ENCODE data around the gene MFAP5.
A peak's percentile ranks its signal among the peaks of the same experiment; 100 is the strongest.
"Not testable (repeated sequence)": the region's sequence is repeated elsewhere in the genome, so short reads cannot be mapped to it uniquely, and the experiment has no call there.

MFAP5 gene

DNA sequence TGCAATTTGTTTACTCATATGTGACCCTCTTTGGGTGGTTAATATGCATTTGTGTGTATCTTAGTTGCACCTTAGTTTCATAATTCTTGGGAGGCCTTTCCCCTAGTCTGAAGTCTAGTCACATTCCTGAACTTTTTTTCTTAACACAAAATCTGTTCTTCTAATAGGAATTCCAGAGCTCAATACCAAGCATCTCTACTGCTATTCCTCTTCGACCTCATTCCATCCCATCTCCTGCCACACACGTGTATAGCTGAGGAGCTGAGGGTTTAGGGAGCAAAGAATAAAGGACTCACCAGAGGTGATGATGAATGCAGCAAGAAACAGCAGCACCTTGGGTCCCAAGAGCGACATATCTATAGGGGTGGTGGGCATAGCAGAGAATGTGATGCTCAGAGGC, 875 bp downstream of the MFAP5 start:
- Mint-ChIP-seq H3K9me3 (no peaks in the 10 kb centered on the region), H3K4me3 (no peak overlapping the region), H3K27ac (no peak overlapping the region), H3K4me1 (ENCODE audit: low read depth in 2 of 2) (no peaks in the 10 kb centered on the region), H3K36me3 (ENCODE audit: insufficient read depth) (no peaks in the 10 kb centered on the region), H3K27me3 (peaks cover 0 to 12% of the 10 kb centered on the region in 2 donors)
- DNase-seq (no peak), ATAC-seq (replicated peaks) (no peak)

DNA sequence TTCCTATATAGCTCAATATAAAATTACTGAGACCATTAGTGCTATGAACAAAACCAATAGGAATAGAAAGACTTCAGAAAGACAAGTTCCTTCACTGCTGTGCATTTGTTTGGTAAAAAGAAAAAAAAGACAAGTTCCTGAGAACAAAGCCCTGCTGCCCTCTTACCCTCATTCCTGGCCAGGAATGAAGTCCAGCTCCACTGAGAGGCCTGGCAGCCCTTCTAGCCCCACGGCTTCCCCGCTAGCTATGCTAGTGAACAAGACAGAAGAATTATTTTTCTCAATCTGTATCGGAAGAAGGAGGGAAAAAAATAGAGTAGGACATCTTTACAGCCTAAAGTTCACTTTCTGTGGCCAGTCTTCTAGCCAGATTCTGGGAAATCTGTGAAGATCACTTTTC, 1.6 kb downstream of the MFAP5 start:
- Mint-ChIP-seq H3K4me3 (no peak overlapping the region), H3K9me3 (no peaks in the 10 kb centered on the region), H3K36me3 (ENCODE audit: insufficient read depth) (no peaks in the 10 kb centered on the region), H3K4me1 (ENCODE audit: low read depth in 2 of 2) (no peaks in the 10 kb centered on the region), H3K27me3 (peaks cover 0 to 12% of the 10 kb centered on the region in 2 donors), H3K27ac (no peak overlapping the region)
- ATAC-seq (replicated peaks) = no peak
- no peak for DNase-seq

DNA sequence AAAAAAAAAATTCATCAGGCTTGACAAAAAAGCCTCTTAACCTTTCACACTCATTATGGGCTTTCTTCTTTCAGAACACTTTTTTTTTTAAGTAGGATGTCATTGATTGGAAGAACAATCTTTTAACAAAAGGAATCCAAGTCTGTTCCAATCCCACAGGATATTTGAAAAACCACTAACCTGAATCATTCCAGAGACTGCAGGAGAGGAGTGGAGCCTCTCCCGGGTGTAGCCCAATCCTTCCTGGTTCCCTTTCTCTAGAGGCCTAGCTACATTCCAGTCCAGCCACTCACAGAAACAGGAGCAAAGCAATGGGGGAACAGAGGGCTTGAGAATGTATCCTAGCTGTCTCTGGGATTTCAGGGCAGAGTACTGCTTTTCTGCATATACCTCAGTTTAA, 4.3 kb downstream of the MFAP5 start:
- H3K36me3 Mint-ChIP-seq (ENCODE audit: insufficient read depth) = no peaks in the 10 kb centered on the region
- H3K4me1 Mint-ChIP-seq (ENCODE audit: low read depth in 2 of 2) = no peaks in the 10 kb centered on the region
- no peak for DNase-seq
- no peak overlapping the region for H3K27ac Mint-ChIP-seq
- H3K9me3 Mint-ChIP-seq = no peaks in the 10 kb centered on the region
- H3K4me3 Mint-ChIP-seq = no peak overlapping the region
- ATAC-seq (replicated peaks) = no peak
- H3K27me3 Mint-ChIP-seq = peaks cover 0 to 6% of the 10 kb centered on the region in 2 donors

DNA sequence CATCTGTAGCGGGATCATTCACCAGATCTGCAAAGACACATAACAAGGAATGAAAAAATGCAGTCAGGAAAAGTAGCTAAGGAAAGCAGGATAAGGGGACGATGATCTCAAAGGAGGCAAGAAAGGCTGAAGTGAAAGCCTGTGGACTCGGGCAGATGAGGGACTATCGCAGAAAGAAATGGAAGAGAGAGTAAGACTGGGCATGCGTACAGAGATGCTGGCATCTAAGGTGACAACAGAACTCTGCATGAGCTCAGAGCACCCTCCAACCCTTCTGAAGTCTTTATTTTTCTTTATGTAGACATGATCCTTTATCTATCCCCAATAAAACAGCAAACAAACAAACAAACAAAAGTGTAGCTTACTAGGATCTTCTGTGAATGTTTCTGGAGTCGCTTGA, 7.2 kb downstream of the MFAP5 start:
- no peaks in the 10 kb centered on the region for H3K9me3 Mint-ChIP-seq
- H3K4me1 Mint-ChIP-seq (ENCODE audit: low read depth in 2 of 2) = no peaks in the 10 kb centered on the region
- H3K27me3 Mint-ChIP-seq = peaks cover 0 to 6% of the 10 kb centered on the region in 2 donors
- ATAC-seq (replicated peaks) (no peak), DNase-seq (no peak)
- H3K36me3 Mint-ChIP-seq (ENCODE audit: insufficient read depth) = no peaks in the 10 kb centered on the region
- H3K27ac Mint-ChIP-seq = no peak overlapping the region
- H3K4me3 Mint-ChIP-seq = no peak overlapping the region

DNA sequence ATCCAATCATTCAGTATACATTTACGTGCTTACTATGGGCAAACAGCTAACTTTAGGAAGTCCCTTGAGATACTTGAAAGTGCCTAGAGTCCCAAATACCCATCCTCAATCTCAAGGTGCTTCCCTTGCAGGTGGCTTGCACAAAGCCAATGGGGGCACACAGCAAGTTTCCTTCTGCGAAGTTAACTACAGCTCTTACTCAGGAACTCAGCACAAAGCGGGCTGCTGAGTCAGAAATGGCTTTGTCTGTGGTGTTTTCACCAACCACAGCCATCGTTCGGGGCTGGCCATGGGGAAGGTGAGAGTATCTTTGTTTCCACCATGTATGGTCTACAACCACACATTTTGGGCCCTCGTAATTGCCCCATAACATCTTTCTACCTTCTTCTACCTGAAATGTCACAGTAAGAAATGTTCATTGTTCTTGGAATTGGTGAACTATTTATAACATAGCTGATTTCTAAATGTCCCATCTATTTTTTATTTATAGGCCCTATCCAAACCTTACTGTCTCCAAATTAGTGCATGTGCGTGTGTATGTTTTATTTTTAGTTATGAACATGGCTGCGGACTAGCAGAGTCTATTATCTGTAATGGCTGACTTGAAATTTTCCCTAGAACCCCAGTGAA, 13.9 kb downstream of the MFAP5 start:
- Mint-ChIP-seq H3K4me1 (ENCODE audit: low read depth in 2 of 2) (peaks cover 32 to 47% of the 10 kb centered on the region in 2 donors), H3K4me3 (peak overlapping the region in 1 of 2 donors; percentile 25)
- peak; percentile 47 for ATAC-seq (replicated peaks)

DNA sequence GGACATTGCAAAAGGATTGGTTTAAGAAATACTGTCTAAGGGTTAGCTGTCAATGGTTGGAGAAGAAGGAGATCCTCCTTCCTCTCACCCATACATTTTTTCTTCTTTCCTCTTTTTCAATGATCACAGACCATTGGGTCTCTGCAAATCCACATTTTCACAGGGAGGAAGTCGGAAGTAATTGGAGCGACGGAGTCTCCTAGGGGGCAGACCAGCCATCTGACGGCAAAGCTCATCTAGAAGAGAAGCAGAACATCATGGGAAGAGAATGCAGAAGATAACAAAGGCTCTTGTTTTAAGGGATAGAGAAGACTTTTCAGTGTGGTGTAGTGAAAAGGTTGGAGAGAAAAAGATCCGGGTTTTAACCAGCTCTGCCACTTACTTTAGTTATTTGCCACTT, 14.7 kb downstream of the MFAP5 start:
- no peak overlapping the region for H3K4me3 Mint-ChIP-seq
- no peak for ATAC-seq (replicated peaks)
- peaks cover 32 to 50% of the 10 kb centered on the region in 2 donors for H3K4me1 Mint-ChIP-seq (ENCODE audit: low read depth in 2 of 2)
- no peak overlapping the region for H3K27ac Mint-ChIP-seq
- H3K9me3 Mint-ChIP-seq = no peaks in the 10 kb centered on the region
- DNase-seq = no peak
- no peaks in the 10 kb centered on the region for H3K27me3 Mint-ChIP-seq
- peaks cover 4% of the 10 kb centered on the region for H3K36me3 Mint-ChIP-seq (ENCODE audit: insufficient read depth)

More for the DNA sequence above, 13.9 kb downstream of the MFAP5 start:
- peaks cover 4% of the 10 kb centered on the region for H3K36me3 Mint-ChIP-seq (ENCODE audit: insufficient read depth)
- peak overlapping the region in 1 of 2 donors; percentile 3 for H3K27ac Mint-ChIP-seq
- peak in 2 of 3 experiments; percentile 31 for DNase-seq
- H3K9me3 Mint-ChIP-seq = no peaks in the 10 kb centered on the region
- H3K27me3 Mint-ChIP-seq = no peaks in the 10 kb centered on the region

DNA sequence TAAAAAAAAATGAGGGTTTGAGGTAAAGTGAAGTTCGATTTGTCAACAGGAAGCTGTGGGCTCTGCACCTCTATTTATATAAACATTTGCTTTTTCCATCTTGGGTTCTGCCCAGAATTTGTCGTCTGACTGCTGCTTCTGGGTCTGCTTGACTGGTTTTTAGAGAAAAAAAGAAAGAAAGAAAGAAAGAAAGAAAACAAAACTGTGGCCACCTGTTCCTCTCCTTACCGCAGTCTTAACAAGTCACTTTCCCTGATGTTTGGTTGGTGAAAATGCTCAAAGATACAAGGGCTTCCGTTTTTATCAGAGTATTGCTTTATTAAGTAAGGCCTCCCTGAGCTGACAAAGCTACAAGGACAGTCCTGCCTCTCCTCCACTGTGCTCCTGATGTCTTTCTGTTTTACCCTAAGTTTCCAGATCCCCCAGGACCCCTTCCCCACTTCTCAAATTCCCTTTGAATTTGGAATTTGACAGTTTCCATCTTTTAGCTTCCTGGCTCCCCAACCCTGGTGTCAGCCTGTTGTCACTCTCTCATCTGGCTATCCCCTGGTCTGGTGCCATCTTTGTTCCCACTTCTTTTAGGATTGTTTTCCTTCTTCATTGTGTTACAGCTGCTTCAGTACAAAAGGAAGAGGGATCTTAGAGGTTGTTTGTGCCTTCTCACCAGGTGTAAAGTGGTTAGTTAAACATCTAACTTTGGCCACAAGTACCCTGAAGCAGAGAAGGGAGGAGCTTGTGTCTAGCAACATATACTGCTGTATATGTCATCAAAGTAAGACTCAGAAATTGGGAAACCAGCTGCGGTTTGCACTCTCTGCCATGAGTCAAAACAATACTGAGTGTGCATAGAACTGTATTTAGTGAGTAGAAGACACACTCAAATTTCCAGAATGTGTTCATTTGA, 18.0 kb downstream of the MFAP5 start:
- H3K36me3 Mint-ChIP-seq (ENCODE audit: insufficient read depth) = peaks cover 4% of the 10 kb centered on the region
- DNase-seq (peak; percentile 17 to 38 (median 23)), ATAC-seq (replicated peaks) (peak; percentile 86)
- peaks cover 32 to 43% of the 10 kb centered on the region in 2 donors for H3K4me1 Mint-ChIP-seq (ENCODE audit: low read depth in 2 of 2)
- H3K9me3 Mint-ChIP-seq = no peaks in the 10 kb centered on the region
- H3K4me3 Mint-ChIP-seq = peak overlapping the region; percentile 78 to 79
- H3K27ac Mint-ChIP-seq = peak overlapping the region; percentile 93 to 95
- H3K27me3 Mint-ChIP-seq = no peaks in the 10 kb centered on the region

DNA sequence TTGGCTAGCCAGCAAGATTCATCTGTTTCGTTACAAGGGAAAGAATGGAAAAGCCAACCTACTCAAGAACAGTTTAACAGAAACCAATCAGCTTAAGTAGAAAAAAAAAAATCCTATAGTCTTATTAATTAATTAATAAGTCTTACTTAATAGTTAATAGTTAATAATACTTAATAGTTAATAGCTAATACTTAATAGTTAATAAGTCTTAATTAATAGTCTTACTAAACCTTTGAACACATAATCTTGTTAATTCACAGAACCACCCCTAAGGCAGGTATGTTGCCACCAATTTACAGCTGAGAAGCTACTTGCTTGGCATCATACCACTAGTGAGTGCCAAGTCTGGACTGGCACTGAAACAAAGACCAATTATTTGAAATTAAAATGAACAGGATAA, 19.9 kb downstream of the MFAP5 start:
- Mint-ChIP-seq H3K4me3 (no peak overlapping the region), H3K4me1 (ENCODE audit: low read depth in 2 of 2) (peaks cover 23 to 28% of the 10 kb centered on the region in 2 donors), H3K27ac (no peak overlapping the region), H3K36me3 (ENCODE audit: insufficient read depth) (peaks cover 4% of the 10 kb centered on the region), H3K9me3 (no peaks in the 10 kb centered on the region), H3K27me3 (no peaks in the 10 kb centered on the region)
- no peak for DNase-seq
- ATAC-seq (replicated peaks) = no peak

DNA sequence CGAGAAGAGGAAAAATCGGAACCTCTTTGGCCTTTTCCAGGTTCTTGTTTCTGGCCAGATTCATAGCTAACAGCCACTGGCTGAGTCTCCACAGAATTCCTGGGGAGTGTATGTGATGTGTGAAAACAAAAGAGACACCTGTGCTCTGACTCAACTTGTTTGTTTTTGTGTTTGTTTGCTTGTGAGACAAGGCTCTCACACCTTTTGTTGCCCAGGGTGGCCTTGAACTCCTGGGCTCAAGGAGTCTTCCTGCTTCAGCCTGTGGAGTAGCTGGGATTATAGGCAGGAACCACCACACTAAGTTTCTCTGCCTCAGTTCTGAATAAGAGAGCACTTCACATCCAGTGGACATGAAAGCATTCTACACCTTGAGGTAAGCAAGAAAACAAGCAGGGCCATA, 22.7 kb downstream of the MFAP5 start:
- no peaks in the 10 kb centered on the region for H3K9me3 Mint-ChIP-seq
- H3K27ac Mint-ChIP-seq = peak overlapping the region; percentile 64 to 66
- H3K4me3 Mint-ChIP-seq = no peak overlapping the region
- H3K36me3 Mint-ChIP-seq (ENCODE audit: insufficient read depth) = peaks cover under 1% of the 10 kb centered on the region
- ATAC-seq (replicated peaks) = no peak
- no peak for DNase-seq
- H3K4me1 Mint-ChIP-seq (ENCODE audit: low read depth in 2 of 2) = peaks cover 17 to 20% of the 10 kb centered on the region in 2 donors
- no peaks in the 10 kb centered on the region for H3K27me3 Mint-ChIP-seq

DNA sequence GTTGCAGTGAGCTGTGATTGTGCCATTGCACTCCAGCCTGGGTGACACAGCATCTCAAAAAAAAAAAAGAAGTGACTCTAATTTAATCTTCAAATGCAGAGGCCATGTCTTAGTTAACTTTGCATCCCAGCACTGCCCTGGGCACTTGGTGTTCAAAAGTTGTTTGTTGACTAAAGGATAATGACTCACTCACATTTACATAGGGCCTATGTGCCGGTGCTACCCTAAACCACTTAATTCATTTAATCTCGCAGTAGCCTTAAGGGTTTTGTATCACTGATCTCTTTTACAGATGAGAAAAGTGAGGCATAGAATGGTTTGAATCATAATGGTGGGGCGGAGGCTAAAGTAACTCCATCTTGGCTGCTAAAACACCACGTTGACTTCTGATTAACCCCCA, 23.7 kb downstream of the MFAP5 start:
- peaks cover 7 to 10% of the 10 kb centered on the region in 2 donors for H3K4me1 Mint-ChIP-seq (ENCODE audit: low read depth in 2 of 2)
- no peak for ATAC-seq (replicated peaks)
- H3K27ac Mint-ChIP-seq = no peak overlapping the region

DNA sequence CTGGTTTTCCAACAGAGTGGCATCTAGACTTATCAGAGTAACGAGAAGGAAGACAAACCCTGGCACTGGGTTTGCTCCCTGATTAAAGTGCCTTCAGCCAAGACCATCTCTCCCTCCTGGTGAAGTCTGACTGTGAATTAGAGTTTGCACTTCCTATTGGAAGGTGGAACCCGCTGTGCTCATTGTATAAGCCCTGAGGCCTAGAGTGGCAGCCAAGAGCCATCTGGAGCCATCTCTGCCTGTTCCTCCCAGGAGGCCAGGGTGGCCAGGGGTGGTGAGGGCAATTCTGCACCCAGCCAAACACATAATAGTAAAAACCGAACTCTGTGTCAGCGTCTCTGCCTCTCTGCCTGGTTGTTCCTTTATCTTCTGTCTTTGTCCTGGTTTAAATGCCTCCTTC, 25.0 kb downstream of the MFAP5 start:
- no peaks in the 10 kb centered on the region for H3K27me3 Mint-ChIP-seq
- peaks cover 4 to 5% of the 10 kb centered on the region in 2 donors for H3K4me1 Mint-ChIP-seq (ENCODE audit: low read depth in 2 of 2)
- peak overlapping the region in 1 of 2 donors; percentile 70 for H3K27ac Mint-ChIP-seq
- H3K4me3 Mint-ChIP-seq = no peak overlapping the region
- ATAC-seq (replicated peaks) = no peak
- H3K9me3 Mint-ChIP-seq = no peaks in the 10 kb centered on the region
- H3K36me3 Mint-ChIP-seq (ENCODE audit: insufficient read depth) = no peaks in the 10 kb centered on the region
- no peak for DNase-seq

More for the DNA sequence above, 23.7 kb downstream of the MFAP5 start:
- Mint-ChIP-seq H3K36me3 (ENCODE audit: insufficient read depth) (no peaks in the 10 kb centered on the region), H3K4me3 (no peak overlapping the region), H3K27me3 (no peaks in the 10 kb centered on the region), H3K9me3 (no peaks in the 10 kb centered on the region)
- no peak for DNase-seq

DNA sequence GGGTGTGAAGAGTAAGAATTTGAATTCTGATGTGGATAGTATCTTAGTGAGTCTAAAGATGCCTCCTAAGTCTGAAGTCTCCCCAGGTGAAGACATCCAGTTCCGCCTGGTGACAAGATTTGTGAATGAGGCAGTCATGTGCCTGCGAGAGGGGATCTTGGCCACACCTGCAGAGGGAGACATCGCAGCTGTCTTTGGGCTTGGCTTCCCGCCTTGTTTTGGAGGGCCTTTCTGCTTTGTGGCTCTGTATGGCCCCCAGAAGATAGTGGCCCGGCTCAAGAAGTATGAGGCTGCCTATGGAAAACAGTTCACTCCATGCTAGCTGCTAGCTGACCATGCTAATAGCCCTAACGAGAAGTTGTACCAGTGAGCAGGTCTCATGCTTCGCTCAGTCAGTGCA, 25.4 kb downstream of the MFAP5 start:
- no peaks in the 10 kb centered on the region for H3K36me3 Mint-ChIP-seq (ENCODE audit: insufficient read depth)
- no peak for DNase-seq
- peaks cover 4 to 5% of the 10 kb centered on the region in 2 donors for H3K4me1 Mint-ChIP-seq (ENCODE audit: low read depth in 2 of 2)
- H3K27ac Mint-ChIP-seq = no peak overlapping the region
- H3K27me3 Mint-ChIP-seq = no peaks in the 10 kb centered on the region
- no peaks in the 10 kb centered on the region for H3K9me3 Mint-ChIP-seq
- H3K4me3 Mint-ChIP-seq = no peak overlapping the region
- ATAC-seq (replicated peaks) = no peak

DNA sequence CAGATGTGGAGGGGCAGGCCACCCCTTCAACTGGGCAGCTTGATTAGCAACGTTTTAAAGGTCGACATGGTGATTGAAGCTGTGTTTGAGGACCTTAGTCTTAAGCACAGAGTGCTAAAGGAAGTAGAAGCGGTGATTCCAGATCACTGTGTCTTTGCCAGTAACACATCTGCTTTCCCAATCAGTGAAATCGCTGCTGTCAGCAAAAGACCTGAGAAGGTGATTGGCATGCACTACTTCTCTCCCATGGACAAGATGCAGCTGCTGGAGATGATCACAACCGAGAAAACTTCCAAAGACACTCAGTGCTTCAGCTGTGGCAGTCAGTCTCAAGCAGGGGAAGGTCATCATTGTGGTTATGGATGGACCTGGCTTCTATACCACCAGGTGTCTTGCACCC, 26.0 kb downstream of the MFAP5 start:
- Mint-ChIP-seq H3K4me1 (ENCODE audit: low read depth in 2 of 2) (peaks cover 4 to 5% of the 10 kb centered on the region in 2 donors), H3K27ac (no peak overlapping the region)

DNA sequence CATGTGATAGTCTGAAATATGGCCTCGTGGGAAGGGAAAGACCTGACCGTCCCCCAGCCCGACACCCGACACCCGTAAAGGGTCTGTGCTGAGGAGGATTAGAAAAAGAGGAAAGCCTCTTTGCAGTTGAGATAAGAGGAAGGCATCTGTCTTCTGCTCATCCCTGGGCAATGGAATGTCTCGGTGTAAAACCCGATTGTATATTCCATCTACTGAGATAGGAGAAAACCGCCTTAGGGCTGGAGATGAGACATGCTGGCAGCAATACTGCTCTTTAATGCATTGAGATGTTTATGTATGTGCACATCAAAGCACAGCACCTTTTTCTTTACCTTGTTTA, 26.6 kb downstream of the MFAP5 start:
- not testable (repeated sequence) for ATAC-seq (replicated peaks)

More for the DNA sequence above, 26.0 kb downstream of the MFAP5 start:
- no peaks in the 10 kb centered on the region for H3K27me3 Mint-ChIP-seq
- no peaks in the 10 kb centered on the region for H3K36me3 Mint-ChIP-seq (ENCODE audit: insufficient read depth)
- DNase-seq = no peak
- no peak overlapping the region for H3K4me3 Mint-ChIP-seq
- H3K9me3 Mint-ChIP-seq = no peaks in the 10 kb centered on the region
- no peak for ATAC-seq (replicated peaks)

More for the DNA sequence above, 26.6 kb downstream of the MFAP5 start:
- not testable (repeated sequence) for H3K27ac Mint-ChIP-seq; H3K9me3 Mint-ChIP-seq; DNase-seq; H3K36me3 Mint-ChIP-seq (ENCODE audit: insufficient read depth); H3K4me3 Mint-ChIP-seq; H3K27me3 Mint-ChIP-seq; H3K4me1 Mint-ChIP-seq (ENCODE audit: low read depth in 2 of 2)

All from effector memory CD8-positive, alpha-beta T cell (primary cell).